Activated naive CD4-positive, alpha-beta T cell treated with anti-CD3 and anti-CD28 coated beads, Interleukin-2, amount 50 U/mL, for 16 hours (primary cell): Measurements from ENCODE around the gene MRPS18B.

Experiments
- DNase-seq: peaks from one replicate; pipeline ENCODE4 v3.0.0-alpha.2; 2020

MRPS18B gene

DNA sequence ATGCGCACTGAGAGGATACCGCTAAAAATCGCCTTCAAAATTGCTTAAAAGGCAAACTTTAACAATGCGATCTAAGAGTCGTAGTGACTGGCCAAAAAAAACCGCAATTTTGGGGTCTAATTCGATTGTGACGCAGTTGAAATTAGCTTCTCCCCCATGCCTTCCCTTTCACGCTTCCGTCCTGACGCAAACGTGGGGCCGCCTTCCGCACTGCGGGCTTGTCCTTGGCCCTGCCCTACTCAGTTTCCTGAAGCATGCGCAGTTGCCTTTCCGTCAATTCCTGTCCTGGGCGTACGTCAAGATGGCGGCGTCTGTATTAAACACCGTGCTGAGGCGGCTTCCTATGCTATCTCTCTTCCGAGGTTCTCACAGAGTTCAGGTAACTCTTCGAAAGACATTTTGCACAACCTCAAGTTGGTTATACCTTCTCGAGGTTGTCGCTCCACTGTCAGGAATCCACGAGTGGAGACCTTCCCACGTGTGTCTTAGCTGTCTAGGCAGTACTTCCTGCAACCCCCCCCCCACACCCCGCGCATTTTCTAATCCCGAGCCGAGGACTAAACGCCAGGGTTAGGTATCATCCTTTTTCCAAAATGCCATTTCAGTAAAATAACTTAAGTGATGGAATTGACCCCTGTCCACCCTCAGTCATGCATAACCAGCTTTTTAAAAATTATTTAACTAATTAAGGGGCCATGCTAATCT, at the start of gene MRPS18B:
TSS of gene MRPS18B (plus strand) at position 276 of the 705 bp plus-strand sequence. CDS start at position 302, 26 bp downstream.
- peak; percentile 98 for DNase-seq

DNA sequence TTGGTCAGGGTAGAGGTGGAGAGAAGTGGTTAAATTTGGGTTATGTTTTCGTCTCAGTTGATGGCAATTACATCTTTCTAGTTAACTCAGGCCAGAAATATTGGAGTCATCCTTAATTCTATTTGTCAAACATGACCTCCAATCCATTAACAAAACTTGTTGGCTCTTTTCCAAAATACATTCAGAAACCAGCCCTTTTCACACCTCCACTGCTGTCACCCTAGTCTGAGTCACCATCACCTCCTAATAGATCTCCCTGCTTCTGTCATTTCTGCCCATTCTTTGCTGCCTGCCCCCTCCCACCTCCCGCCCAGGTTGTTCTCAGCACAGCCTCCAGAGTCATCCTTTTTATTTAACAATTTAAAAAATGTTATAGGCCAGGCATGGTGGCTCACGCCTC, 49.4 kb upstream of the MRPS18B start:
- peak; percentile 63 for DNase-seq

DNA sequence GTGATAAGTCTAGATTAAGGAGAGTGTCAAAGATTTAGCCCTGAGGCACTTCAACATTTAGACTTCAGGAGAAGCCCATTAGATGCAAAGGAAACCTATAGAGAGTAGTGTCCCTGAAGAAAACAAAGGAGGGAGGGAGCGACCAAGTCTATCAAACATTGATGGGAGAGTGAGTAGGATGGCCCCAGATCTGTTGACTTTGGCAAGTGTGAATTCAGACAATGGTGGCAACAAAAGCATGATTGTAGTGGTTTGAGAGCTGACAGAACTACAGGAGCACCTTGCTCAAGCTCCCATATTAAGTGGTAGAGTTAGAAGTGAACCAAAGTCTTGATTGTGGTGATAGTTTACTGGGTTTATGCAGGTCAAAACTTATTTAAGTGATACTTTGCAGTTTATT, 47.4 kb upstream of the MRPS18B start:
- DNase-seq = no peak

DNA sequence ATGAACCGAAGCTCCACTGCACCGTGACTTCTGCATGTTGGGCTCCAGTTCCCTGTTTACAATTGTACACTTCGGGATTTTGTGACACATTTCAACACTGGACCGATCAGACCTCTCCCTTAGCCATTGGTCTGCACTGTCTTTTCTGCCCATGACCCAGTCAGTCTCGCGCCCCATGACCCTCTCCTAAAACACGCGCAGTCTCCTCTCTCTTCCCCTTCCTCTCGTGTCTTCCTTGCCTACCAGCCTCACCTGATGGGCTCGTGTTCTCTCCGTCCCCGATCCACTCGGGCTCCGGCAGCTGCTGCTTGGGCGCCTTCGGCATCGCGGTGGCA, 46.9 kb upstream of the MRPS18B start:
- no peak for DNase-seq

DNA sequence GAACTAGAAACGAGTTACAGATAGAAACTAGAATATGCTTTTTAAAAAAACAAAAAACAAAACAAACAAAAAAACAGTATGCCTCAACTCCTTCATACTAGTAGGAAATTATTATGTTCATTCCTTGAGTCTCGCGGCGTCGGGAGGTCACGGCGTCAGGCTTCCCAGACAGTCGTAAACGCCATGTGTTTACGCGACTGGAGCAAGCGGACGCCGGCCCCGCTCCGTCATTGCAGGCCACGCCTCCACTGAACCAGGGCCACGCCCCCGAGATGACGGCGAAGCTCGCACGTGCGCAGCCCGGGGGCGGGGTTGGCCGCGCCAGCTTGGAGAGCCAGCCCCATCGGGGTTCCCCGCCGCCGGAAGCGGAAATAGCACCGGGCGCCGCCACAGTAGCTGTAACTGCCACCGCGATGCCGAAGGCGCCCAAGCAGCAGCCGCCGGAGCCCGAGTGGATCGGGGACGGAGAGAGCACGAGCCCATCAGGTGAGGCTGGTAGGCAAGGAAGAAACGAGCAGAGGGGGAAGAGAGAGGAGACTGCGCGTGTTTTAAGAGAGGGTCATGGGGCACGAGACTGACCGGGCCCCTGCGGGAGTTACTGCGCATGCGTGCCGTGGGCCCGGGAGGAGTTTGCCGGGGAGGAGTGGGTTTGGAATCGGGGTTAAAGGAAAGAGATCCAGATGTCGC, 46.4 kb upstream of the MRPS18B start, which contains the start of gene ABCF1:
TSS of gene ABCF1 (plus strand) at position 368 of the 687 bp plus-strand sequence. CDS start at position 414, 46 bp downstream.
- peak; percentile 100 for DNase-seq

DNA sequence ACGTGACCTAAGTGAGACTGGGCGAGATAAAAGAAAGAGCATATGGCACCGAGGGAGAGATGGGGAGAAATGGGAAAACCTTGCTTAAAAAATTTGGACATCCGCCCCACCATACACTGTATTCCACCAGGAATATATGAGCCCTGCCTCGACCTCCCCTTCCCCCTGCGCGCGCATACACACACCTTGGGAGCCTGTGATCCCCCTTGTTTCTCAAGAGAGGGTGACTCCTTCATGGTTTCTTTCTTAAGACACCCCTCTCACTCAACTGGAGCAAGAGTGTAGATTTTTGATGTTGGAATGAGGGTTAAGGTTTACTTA, 45.9 kb upstream of the MRPS18B start:
- DNase-seq = no peak

DNA sequence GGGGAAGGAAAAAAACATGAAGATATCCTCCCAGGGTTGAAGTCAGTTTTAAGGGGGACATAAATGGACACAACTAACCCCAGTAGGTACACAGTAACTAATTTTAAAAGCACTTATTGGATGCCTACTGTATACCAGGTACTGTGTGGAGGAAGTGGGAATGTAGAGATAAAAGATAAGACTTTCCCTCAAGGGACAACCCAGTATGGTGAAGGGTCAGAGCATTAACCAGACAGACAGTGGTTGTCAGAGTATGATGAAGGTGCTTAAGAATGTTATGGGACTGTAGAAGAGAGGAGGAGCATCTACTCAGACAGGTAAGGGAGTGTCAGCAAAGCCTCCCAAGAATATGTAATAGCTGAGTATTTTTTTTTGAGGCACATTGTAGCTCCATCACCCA, 45.5 kb upstream of the MRPS18B start:
- DNase-seq = no peak

DNA sequence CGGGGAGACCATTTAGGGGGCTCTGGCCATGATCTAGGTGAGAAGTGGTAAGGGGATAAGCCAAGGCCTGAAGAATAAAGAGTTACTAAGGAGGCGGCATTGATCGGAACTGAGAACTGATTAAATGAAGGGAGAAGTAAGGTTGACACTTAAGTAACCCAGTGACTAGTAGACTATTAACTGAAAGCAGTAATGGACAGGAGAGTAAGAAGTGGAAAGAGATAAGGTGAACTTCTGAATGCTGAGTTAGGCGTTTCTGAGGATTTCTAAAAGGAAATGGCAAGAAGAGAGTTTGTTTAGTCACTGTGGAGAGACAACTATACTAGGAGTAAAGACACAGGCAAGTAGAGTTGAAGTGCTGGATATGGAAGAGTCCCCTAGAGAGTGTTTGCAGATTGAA, 44.5 kb upstream of the MRPS18B start:
- DNase-seq = no peak

DNA sequence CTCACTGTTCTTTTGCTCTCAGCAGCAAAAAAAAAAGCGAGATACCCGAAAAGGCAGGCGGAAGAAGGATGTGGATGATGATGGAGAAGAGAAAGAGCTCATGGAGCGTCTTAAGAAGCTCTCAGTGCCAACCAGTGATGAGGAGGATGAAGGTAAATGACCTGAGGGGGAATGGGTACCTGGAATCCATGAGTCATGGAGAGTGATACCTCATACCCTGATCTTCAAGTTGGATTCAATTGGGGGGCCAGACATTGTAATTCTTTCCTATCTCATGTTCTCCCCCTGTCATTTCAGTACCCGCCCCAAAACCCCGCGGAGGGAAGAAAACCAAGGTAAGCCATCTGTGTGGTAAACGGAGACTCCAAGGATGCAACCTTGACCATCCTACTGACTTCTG, 39.6 kb upstream of the MRPS18B start:
- DNase-seq = no peak

DNA sequence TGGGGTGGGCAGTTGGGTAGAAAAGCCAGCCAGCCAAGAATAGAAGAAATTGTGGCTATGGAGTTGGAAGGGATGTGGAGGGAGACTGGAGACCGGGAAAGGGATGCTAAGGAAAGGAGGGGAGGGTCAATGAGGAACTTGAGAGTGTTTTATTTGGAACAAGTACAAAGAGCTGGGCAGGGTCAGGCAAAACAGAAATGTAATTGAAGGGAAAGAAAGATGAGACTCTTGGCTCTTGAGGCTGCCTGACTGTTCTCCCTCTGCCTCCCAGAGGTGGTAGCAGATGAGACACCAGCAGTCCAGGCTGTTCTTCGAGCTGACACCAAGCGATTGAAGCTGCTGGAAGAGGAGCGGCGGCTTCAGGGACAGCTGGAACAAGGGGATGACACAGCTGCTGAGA, 33.7 kb upstream of the MRPS18B start:
- no peak for DNase-seq

DNA sequence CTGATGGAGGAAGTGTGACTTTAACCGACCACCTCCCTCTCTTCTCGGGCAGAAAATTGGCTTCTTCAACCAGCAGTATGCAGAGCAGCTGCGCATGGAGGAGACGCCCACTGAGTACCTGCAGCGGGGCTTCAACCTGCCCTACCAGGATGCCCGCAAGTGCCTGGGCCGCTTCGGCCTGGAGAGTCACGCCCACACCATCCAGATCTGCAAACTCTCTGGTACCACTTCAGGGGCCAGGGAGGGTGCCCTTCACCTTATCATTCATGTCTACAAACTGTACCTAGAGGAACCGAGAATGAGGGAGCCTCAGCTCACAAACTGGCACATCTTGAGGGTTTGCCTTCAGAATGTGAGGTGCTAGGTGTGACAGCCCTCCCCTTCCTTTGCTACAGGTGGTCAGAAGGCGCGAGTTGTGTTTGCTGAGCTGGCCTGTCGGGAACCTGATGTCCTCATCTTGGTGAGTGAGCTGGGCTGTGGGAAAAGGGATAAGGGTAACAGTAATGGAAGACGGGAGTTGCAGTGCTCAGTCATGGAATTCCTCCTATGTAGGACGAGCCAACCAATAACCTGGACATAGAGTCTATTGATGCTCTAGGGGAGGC, 27.8 kb upstream of the MRPS18B start:
- no peak for DNase-seq

DNA sequence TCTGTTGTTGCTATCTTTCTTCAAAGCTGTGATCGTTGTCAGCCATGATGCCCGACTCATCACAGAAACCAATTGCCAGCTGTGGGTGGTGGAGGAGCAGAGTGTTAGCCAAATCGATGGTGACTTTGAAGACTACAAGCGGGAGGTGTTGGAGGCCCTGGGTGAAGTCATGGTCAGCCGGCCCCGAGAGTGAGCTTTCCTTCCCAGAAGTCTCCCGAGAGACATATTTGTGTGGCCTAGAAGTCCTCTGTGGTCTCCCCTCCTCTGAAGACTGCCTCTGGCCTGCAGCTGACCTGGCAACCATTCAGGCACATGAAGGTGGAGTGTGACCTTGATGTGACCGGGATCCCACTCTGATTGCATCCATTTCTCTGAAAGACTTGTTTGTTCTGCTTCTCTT, 27.1 kb upstream of the MRPS18B start:
- DNase-seq = no peak

DNA sequence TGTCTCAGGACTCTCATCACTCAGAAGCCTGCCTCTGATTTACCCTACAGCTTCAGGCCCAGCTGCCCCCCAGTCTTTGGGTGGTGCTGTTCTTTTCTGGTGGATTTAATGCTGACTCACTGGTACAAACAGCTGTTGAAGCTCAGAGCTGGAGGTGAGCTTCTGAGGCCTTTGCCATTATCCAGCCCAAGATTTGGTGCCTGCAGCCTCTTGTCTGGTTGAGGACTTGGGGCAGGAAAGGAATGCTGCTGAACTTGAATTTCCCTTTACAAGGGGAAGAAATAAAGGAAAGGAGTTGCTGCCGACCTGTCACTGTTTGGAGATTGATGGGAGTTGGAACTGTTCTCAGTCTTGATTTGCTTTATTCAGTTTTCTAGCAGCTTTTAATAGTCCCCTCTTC, 26.6 kb upstream of the MRPS18B start:
- DNase-seq = no peak

DNA sequence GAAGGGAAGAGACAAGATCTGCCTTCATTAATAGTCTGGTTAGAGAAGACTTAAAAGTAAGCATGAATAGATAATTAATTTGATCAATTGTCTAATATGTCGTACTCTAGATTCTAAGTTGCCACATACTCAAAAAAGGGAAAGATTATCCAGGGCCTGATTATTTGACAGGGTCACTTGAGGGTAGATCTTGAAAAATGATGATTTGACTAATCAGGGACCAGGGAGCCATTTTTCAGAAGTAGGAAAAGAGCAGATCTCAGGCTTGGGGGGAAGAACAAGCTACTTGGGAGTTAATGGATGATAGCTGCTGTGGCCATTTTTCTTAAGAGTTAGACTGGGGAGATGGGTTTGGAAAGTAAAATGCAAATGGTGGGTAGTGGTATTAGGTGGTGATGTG, 25.4 kb upstream of the MRPS18B start:
- DNase-seq = no peak

DNA sequence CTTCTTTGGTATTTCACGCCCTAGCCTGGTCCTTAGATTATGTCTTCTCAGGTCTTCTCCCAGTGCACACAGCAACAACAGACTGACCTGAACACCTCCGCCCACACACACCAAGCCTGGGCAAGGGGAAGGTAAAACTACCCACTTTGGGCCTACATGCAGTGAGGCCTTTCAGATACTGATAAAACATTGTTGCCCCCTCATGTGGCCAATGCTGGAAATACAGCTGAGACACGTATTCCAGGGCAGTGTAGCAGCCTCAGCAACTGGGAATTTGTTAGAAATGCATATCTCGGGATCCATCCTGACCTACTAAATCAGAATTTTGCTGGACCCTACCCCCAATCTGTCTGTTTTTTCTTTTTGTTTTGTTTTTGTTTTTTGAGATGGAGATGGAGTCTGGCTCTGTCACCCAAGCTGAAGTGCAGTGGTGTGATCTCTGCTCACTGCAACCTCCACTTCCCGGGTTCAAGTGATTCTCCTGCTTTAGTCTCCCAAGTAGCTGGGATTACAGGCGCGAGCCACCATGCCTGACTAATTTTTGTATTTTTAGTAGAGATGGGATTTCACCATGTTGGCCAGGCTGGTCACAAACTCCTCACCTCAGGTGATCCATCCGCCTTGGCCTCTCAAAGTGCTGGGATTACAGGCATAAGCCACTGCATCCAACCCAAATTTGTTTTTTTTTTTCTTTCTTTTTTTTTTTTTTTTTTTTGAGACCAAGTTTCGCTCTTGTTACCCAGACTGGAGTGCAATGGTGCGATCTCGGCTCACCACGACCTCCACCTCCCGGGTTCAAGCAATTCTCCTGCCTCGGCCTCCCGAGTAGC, 20.1 kb upstream of the MRPS18B start:
- peak; percentile 79 for DNase-seq

DNA sequence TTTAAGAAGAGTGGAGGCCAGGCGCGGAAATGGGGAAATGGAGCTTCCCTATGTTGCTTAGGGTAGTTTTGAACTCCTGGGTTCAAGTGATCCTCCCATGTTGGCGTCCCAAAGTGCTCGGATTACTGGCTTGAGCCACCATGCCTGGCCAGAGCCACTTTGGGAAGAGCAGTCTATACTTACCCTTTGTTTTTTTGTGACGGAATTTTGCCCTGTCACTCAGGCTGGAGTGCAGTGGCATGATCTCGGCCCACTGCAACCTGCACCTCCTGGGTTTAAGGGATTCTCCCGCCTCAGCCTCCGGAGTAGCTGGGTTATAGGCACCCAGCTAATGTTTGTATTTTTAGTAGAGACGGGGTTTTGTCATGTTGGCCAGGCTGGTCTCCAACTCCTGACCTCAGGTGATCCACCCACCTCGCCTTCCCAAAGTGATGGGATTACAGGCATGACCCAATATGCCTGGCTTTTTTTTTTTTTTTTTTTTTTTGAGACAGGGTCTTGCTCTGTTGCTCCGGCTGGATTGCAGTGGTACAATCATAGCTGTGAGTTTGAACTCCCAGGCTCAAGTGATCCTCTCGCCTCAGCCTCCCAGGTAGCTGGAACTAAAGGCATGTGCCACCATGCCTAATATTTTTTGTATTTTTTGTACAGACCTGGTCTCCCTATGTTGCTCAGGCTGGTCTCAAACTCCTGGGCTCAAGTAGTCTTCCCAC, 18.6 kb upstream of the MRPS18B start:
- no peak for DNase-seq

DNA sequence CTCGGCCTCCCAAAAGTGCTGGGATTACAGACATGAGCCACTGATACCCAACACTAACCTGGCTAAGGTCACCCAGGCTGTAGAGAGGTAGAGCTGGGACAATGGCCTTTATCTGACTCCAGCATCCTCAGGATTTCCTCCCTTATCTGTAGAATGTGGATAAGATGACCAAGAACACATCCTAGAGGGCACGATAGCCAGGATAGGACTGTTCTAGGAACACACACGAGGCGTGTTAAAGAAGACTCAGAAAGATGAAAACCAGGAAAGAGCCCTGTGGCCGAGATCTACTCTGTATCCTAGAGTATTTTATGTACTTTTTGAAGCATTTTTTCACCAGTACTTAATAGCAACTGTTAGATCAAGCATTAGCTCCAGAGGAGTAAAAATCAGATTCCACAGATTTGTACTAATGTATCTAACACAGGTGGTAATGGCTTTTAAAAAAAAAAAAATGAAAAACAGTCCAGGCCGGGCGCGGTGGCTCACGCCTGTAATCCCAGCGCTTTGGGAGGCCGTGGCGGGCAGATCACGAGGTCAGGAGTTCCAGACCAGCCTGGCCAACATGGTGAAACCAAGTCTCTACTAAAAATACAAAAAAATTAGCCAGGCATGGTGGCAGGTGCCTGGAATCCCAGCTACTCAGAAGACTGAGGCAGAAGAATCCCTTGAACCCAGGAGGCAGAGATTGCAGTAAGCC, 17.9 kb upstream of the MRPS18B start:
- DNase-seq = no peak

DNA sequence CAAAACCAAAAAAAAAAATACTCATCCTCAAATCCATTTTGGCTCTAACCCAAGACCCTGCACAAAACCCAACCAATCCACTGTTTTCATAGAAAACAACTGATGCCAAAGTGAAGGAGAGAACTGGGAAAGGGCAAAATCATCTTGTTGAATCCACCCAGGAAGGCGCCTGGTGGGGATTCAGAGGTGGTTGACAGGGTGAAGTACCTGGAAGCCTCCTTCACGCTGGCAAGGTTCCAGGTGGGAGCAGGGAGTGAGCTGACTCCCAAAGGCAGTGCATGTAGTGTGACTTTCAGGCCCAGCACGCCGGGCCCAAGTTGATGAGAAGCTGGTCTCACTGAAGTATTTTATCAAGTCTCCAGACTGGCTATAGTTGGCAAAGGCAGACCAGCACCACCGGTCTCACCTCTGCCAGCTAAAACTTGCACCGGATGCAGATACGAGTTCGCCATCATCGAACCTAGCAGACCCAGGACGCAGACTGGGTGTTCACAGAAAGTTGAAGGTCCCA, 17.1 kb upstream of the MRPS18B start:
- DNase-seq = no peak

DNA sequence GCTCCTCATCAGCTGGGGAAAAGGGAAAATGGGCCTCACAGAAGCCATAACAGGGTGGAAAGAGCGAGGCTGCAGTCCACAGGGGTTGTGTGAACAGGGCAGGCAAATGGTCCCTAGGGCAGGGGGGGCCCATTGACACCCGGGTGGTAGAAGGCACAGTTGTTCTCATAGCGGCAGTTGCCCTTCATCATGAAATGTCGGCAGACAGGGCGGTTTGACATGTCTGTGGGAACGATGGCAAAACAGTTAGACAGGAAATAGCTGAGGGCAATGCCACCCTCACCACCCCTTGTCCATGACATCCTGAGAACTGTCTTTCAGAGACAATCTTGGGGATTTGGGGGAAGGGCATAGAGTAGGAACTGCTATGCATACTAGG, 16.2 kb upstream of the MRPS18B start:
- no peak for DNase-seq

DNA sequence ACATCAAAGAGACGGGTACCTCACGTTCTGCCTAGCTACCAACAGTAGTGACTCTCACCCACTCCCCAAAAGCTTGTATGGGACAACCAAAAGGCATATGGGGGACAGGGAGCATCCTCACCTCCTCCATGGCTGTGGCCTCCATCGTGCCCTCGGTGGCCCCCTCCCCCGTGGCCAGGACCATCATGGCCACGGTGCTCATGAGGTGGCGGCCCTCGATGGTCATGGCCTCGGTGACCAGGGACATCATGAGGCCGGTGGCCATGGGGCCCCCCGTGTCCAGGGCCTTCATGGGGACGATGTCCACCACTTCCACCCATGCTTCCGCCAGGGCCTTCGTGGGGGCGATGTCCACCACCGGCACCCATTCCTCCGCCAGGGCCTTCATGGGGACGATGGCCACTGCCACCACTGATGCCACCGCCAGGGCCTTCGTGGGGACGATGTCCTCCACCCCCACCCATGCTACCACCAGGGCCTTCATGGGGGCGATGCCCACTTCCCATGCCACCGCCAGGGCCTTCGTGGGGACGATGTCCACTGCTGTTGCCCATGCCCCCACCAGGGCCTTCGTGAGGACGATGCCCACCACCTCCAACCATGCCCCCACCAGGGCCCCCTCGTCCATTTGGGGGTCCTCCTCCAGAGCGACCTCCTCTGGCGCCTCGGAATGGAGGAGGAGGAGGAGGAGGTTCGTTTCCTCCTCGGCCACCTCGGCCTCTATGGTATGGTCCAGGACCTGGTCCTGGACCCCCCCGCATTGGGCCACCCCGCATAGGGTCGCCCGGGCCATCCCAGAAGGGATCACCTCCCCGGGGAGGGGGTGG, 15.6 kb upstream of the MRPS18B start:
- no peak for DNase-seq

DNA sequence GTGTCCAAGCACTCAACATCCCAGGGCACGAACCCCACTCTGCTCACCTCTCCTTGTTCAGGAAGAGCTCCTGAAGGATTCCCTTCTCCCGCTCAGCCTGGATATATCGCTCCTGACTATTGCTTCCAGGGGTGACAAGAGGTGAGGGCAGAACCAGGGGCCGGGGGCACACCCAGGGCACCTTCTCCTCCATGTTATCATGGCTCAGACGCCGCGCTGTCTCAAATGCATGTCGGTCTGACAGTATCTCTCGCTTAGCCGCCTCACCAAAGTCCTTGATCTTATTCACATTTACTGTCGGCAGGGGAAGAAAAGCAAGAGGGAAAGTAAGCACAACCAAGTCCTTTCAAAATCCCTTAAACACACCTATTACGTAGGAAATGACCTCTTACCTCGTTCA, 13.7 kb upstream of the MRPS18B start:
- DNase-seq = no peak
